Measurements from ENCODE around the gene CCDC178.
"Not testable (repeated sequence)": the region's sequence is repeated elsewhere in the genome, so short reads cannot be mapped to it uniquely, and the experiment has no call there.

The CCDC178 gene

DNA sequence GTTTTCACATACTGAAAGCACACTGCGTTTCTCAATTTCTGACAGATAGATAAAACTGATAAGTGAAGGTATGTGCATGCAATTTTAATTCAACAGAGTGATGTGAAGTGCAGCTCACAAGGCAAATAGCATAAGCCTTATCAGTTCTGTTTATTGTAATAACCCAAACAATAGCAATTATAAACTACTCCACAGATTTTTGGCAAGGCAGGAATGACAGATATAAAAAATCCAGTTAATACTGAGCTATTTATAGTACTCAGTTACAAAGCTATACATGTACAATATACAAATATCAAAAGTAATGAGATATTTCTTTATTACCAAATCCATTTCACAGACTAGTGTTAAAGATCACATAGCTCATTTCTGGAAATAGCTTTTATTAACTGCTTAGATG, 456.8 kb downstream of the CCDC178 start:
- no peak for DNase-seq (ENCODE audit: low read depth)

DNA sequence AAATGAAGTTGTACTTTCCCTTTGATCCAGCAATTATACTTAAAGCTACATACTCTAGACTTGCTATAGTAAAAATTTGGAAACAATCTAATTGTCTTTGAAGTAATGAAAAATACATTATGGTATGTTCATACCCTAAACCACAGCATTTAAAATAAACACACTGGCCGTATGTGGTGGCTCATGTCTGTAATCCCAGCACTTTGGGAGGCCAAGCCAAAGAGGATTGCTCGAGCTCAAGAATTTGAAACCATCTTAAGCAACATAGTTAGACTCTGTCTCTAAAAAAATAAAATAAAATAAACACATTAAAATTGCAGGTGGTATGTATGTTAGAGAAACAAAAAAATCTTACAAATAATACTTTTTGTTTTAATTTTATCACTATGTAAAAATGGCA, 459.6 kb downstream of the CCDC178 start:
- no peak for DNase-seq (ENCODE audit: low read depth)

DNA sequence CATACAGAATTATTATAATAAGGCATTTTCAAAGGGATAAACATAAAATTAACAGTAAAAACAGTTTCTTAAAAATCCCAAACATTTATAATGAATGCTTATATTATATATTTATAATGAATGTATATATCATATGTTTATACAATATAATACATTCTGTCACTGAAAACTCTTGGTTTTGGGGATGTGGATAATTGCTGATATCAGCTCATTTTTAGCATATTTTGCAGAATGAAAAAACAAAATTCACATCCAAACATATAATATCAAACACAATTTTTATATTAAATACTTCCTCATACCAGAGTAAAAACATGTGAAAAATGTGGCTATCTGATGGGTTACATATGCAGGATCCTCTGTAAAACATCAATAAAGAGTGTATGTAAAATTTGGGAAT, 465.0 kb downstream of the CCDC178 start:
- DNase-seq (ENCODE audit: low read depth) = no peak

DNA sequence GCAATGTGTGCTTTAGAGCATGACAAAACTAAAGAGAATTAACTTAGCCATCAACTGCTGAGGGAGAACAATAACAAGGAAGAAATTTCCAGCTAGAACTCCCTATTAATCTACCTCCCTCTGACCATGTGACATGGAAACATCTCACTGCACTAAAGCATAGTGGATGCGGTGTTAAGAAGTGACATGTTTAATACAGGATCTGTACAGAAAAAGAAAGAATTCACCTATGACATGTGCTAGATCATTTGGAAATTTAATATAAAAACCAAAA, 465.4 kb downstream of the CCDC178 start:
- no peak for DNase-seq (ENCODE audit: low read depth)

DNA sequence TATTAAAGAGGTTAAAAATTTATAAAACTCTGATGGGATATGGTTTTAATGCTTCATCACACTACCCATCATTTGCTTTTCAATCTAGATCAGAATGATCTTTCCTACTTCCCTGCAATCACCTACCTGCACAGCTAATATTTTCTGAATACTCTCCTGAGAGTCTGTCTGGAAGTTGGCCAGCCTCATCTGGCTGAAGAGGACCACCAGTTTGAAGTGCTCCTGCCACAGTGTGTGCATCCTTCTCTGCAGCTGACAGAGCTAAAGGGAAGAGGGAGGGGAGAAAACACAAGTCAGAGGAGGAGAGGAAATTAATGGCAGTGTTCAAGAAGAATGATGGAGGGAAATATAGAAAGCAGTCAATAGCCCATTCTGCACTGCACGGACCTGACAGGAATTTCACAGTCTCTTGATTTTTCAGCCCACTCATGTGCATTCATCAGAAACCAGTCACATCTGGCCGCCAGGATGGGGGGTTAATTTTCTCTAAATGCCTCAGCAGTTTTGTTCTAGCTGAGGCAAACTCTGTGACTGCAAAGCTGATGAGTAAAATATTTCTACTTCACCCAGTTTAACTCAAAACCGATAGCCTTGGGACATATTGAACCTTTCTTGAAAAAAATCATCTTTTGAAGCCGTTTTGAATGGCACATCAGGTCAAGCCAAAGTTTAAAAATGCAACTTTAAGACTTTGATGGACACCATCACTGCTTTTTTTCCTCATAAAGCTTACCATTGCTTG, 465.9 kb downstream of the CCDC178 start:
- no peak for DNase-seq (ENCODE audit: low read depth)

DNA sequence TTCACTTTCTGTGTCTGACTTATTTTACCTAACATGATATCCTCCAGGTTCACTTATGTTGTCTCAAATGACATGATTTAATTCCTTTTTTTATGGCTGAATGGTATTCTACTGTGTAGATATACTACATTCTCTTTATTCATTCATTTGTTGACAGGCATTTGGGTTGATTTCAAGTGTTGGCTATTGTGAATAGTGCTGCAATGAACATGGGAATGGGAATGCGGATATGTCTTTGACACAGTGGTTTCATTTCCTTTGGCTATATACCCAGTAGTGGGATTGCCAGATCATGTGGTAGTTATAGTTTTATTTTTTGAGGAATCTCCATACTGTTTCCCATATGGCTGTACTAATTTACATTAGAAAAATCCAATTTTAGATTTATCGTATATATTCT, 472.3 kb downstream of the CCDC178 start:
- DNase-seq (ENCODE audit: low read depth) = no peak

DNA sequence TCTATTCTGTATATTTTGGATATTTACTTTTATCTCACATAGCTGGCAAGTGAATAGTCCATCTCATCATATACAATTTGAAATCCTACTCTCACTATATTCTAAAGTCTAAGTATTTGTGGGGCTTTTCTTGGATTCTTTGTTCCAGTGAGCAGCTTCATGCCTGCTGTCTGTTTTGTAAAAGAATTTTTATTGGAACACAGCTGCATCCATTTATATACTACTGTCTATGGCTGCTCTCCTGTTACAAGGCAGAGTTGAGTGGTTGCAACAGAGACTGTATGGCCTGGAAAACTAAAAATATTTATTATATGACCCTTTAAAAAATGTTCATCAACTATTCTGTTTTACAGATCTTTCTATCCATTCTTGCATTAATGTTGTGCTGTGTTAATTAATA, 474.4 kb downstream of the CCDC178 start:
- no peak for DNase-seq (ENCODE audit: low read depth)

DNA sequence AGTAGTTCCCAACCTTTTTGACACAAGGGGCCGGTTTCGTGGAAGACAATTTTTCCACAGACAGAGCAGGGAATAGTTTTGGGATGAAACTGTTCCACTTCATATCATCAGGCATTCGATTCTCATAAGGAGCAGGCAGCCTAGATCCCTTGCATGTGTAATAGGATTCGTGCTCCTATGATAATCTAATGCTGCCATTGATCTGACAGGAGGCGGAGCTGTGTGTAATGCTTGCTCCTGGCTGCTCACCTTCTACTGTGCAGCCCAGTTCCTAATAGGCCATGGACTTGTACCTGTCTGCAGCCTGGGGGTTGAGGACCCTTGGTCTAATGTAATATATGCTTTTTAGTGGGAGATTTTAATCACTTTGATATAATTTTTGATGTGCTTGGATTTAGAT, 479.0 kb downstream of the CCDC178 start:
- no peak for DNase-seq (ENCODE audit: low read depth)

DNA sequence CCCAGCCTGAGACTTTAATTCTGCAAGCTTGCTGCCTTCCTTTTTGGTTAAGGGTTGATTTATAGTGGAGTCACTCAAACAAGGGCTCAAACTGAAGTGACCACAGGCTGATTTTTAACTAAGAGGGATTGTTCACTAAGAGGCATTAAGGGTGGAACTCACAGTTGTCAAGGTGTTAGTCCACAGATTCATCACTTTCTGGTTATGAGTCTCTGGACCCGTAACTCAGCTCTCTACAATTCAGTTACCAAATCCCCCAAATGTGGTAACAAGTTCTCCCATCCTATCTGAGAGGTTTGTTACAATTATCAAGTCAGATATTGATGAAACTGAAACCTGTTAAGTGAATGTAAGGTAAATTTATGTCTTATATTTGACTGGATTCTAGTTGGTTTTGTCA, 481.8 kb downstream of the CCDC178 start:
- no peak for DNase-seq (ENCODE audit: low read depth)

DNA sequence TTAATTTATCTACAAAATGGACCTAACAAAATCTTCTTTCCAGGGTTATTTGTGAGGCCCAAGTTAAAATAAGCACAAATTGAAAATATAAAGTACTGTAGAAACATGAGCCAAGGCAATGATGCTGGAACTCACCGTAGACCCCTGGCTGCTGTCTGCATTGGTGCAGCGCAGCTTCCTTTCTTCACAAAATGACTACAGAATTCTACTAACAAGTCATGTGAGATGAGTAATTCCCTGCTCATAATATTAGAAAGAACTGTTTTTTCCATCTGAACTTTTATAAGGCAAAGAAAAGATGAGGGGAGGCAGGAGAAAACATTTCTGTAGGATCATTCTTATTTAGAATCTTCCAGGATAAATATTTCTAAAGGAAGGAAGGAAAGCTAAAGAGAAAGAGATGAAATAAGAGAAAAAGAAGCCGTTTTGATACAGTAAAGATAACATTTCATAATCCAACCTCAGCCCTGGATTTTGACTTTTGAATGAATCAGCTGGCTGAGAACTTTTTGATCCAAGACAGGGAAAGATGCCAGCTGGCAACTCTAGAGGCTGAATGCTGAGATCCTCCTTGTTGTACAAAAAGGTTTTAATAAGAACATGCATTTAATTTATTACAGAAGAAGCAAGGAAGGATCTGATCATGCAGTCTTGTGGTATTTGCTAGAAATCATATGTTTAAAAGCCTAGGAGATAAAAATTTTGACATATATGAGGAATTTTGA, 483.8 kb downstream of the CCDC178 start:
- DNase-seq (ENCODE audit: low read depth) = no peak

DNA sequence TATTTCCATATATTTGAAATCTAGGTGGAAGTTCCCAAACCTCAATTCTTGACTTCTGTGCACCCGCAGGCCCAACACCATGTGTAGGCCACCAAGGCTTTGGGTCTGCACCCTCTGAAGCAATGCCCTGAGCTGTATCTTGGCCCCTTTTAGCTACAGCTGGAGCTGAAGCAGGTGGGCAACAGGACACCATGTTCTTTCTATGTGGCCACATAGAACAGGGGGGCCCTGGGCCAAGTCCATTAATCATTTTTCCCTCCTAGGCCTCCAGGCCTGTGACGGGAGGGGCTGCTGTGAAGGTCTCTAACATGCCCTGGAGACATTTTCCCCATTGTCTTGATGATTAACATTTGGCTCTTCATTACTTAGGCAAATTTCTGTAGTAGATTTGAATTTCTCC, 488.2 kb downstream of the CCDC178 start:
- DNase-seq (ENCODE audit: low read depth) = not testable (repeated sequence)

DNA sequence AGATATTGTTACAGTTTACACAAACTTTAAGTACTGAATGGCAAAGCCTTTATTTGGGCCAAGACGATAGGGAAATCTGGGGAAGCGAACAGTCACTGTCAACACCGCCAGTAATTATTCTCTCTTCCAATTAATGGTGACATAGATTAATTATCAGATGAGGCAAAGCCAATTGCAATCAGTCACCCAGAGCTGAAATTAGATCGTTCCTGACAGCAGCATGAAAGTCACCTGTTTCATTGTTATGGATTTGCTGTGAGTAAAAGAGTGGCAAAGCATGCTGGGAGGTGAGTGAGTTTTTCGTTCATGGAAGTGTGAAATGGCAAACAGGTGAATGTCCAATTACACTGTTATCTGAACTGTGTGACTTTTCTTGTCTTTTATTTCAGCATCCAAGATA, 502.9 kb downstream of the CCDC178 start:
- DNase-seq (ENCODE audit: low read depth) = no peak

DNA sequence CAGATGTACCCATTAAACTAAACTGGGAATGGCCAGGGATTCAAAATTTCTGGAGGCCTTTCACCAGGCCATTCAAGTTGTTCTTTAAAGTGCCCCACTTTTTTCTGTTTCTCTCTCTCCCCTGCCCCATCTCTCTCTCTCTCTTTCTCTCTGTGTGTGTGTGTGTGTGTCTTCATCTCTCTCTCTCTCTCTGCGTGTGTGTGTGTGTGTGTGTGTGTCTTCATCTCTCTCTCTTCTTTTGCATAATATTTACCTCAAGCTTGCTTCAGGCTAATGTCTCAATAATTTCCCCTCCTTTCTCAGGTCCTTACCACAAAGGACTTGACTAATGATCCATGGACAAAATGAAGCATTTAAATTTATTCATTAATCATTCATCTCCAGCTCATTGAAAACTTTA, 503.5 kb downstream of the CCDC178 start:
- no peak for DNase-seq (ENCODE audit: low read depth)

DNA sequence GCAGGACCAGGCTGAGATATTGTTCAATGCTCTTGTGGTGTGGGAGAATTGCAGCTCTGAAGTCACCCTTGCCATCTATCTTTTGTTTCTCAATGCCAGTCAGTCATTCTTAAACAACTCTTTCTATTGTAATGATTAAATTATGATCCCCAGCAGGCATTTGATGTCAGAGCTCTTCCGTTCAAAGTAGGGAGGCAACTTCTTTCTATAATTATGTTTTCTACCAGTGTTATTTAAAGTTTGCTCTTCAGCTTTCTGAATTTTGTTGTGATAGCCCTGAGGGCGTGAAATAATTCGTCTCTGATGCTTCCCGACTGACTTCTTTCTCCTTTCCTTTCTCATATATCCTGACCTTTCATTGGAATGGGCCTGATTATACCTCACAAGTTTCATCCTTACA, 506.3 kb downstream of the CCDC178 start:
- DNase-seq (ENCODE audit: low read depth) = no peak

DNA sequence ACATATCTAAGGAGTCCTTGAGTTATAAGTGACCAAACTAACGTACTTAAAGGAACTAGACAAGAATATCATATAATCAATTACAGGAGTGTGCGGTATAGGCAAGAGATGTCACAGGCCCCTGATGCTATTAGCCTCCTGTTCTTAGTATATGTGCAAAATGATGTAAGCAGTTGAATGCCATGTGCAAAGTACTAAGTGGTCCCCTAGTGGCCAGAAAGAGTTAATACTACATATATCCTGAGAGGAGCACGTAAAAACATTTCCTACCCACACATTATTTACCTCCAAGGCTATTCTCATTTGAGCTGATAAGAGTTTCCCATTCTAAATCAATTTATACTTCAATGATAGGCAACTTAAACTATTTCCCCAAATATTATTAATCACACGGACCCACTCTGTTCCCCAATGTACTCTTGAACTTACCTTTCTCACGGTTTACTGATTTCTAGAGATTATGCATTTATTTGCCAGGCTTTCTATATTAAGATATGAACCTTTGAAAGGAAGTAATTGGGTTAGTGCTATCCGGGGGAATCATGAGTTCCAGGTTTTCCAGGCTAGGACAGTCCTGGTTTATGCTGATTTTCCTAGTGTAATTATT, 509.7 kb downstream of the CCDC178 start:
- DNase-seq (ENCODE audit: low read depth) = no peak

DNA sequence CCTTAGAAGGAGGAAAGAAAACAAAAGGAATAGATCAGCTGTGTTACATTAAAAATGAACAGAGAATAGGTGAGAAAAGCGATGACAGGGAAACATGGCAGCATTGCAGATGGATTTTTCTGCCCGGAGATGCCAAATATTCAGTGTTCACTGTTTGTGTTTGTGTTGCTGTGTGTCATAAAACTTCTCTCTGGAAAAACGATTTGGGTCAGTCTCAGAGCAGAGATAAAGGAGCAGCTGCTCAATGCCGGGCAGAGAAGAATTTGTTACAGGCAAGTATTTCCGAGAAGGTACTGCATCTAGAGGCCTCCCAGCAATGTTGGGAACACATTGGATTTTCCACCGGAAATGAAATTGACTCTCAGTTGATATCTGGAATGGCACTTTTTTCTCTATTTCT, 511.3 kb downstream of the CCDC178 start:
- no peak for DNase-seq (ENCODE audit: low read depth)

DNA sequence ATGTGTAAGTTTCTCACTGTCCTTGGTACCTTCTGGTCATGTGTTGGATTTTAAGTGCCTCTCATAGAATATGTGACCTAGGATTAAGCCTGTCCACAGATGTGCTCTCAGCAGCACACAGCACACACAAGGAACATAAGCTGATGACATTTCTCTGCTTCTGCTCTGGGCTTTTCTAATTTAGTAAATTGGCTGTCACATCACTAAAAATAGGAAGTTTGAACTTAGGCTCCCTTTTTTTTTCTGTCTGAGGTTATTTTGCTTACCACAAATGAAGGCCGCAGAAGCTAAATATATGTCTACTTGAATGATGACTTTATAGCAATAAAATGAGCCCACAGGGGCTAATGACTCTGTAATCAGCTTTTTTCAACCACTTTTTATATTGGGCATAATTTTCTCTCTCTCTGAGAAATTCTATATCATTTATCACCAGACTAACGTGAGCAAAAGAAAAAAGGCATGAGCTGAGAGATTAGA, 517.5 kb downstream of the CCDC178 start:
- DNase-seq (ENCODE audit: low read depth) = no peak

DNA sequence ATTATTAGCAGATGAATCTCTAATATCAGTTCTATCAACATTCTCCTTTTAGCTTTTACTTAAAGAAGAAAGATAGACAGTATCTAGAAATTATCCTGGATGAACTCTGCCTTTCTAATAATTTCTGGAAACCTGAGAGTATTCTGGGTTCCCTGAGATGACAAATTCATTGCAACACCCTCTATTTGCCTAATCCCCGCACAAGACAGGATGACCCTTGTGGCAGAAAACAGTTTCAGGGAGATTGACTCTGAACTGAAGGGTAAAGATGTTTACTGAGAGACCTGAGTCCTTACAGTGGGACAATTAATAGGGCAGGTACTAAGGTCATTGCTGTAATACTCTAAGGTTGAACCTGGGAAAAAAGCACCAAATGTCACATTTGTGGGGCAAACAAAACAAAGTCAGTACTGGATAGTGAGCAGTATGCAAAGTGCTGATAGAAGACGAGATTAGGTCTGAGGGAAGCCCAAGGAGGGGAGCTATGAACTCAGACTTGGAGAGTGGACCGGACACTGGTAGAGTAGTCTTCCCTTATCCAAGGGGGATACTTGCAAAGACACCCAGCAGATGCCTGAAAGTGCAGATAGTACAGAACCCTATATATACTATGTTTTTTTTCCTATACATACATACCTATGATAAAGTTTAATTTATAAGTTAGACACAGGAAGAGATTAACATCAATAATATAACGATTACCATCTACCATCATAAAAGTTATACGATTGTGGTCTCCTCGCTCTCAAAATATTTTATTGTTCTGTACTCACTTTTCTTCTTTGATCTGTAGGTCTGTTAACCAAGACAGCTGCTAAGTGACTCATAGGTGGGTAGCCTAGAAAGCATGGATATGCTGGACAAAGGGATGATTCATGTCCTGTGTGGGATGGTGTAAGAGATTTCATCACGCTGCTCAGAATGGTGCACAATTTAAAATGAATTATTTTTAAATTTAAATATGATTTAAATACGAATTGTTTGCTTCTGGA, 519.4 kb downstream of the CCDC178 start:
- no peak for DNase-seq (ENCODE audit: low read depth)

DNA sequence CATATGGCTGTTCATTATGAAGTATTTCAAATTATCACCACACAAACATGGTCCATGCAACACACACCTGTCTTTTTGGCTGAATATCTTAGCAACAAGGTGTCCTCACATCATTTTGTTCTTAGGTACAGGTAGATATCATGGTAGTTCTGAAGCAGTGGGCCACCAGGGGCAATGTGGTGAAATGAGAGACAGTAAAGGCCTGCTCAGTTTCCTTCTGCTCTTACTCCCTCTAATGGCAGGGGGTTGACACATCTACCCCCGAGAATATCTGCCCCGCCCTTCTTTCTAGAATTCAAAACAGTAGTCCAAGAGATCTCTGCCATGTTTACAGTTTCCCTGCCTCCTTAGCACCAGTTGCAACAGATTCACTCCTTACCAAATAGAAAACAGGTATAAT, 520.7 kb downstream of the CCDC178 start:
- no peak for DNase-seq (ENCODE audit: low read depth)

DNA sequence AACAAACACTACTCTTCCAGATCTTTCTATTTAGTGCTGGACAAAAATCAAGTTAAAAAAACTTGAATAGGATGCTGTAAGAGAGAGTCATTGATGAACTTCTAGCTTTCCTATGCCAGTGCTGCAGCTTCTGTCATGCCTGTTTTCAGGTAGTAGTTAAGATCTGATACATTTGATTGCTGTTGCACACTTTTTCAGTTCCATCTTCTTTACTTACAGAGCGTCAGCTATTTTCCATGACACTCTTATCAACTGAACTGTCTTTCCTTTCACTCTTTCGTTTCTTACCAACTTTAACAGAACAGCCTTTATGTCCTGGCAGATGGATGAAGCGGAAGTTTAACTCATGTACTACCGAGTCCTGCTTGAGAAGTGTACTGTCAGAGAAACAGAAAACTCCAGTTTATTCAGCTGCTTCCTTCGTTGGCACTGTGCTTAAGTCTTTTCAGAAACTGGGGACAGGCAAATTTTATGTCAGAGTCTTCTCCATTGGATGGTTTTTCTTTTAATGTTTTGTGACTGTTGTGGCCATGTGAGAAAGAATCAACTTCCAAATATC, 521.8 kb downstream of the CCDC178 start:
- DNase-seq (ENCODE audit: low read depth) = no peak

DNA sequence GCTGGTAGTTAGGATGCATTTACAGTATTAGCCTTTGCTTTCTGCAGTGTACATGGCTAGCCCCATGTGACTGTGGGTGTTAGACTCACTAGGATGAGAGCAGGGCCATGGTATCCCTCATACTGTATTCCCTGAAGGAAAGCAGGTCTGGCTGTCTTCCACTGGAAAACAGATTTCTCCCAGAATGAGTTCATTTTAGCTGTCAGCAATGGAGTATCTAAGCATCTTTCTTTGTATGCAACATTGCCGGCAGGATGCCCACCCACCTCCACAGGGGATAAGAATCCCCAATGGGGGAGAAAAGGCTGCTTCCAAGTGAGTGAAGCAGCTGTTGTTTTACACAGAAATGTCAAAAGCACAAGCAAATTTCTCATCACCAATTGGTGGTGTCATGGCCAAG, 525.0 kb downstream of the CCDC178 start:
- DNase-seq (ENCODE audit: low read depth) = no peak
